Stimulated activated effector memory CD8-positive, alpha-beta T cell treated with anti-CD3 and anti-CD28 coated beads, Interleukin-12 subunit alpha, Interleukin-12 subunit beta, amount 100 ng/mL, for 72 hours (primary cell): ENCODE results near the gene SDR42E2.
"Not testable (repeated sequence)": the region's sequence is repeated elsewhere in the genome, so short reads cannot be mapped to it uniquely, and the experiment has no call there.

Experiments
- ATAC-seq: fragments of 150-1000 bp; cut with Tn5 transposase; 2 replicates; pipeline ENCODE4 v1.10.0; 2021
- DNase-seq, 2 donors: peaks; one replicate each; pipeline ENCODE4 v3.0.0; 2021 to 2022; ENCODE audit warnings: low spot score in 2 of 2
- H3K27ac Mint-ChIP-seq: one replicate; pipeline ENCODE4 v1.8.0; 2022; ENCODE audit warnings: mild to moderate bottlenecking, mixed read lengths
- H3K36me3 Mint-ChIP-seq: one replicate; pipeline ENCODE4 v1.8.0; 2022; ENCODE audit warnings: mild to moderate bottlenecking, mixed read lengths
- H3K4me1 Mint-ChIP-seq: one replicate; pipeline ENCODE4 v1.8.0; 2022; ENCODE audit warnings: mixed read lengths
- H3K4me3 Mint-ChIP-seq: one replicate; pipeline ENCODE4 v1.8.0; 2022; ENCODE audit warnings: mild to moderate bottlenecking, mixed read lengths
- H3K9me3 Mint-ChIP-seq: one replicate; pipeline ENCODE4 v1.8.0; 2022; ENCODE audit warnings: mixed read lengths

Gene SDR42E2

DNA sequence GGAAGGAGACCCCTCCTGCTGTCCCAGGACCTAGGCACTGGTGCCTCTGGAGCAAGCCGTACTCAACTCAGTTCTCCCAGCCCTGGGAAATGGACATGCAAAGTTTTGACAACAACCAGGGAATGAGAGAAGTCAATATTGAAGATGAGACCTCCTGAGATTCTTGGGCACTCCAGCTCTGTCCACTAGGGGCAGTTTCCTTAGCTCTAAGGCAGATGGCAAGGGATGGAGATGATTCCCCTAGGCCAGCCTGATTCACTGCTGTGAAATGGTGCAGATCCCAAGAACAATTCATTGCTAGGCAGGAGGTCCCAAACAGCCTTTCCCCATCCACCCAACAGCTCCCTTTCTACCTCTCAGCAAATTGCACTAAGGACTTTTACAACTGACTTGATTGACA is 20.5 kb upstream of the SDR42E2 start:
- ATAC-seq, result no peak
- Mint-ChIP-seq H3K4me3 (no peak overlapping the region), H3K36me3 (no peaks in the 10 kb centered on the region), H3K27ac (no peak overlapping the region), H3K9me3 (no peaks in the 10 kb centered on the region), H3K4me1 (no peaks in the 10 kb centered on the region)
- DNase-seq, result no peak

DNA sequence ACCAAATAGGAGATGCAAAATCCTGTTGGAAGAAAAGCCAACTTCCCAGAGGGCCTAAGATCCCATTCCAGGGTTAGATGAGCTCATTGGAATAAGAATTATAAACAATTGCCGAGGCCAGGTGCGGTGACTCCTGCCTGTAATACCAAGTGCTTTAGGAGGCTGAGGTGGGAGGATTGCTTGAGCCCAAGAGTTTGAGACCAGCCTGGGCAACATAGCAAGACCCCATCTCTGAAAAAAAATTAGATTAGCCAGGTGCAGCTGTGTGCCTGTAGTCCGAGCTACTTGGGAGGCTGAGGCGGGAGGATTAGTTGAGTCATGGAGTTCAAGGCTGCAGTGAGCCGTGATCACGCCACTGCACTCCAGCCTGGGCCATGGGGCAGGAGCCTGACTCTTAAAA is 17.8 kb upstream of the SDR42E2 start:
- Mint-ChIP-seq H3K4me1 (no peaks in the 10 kb centered on the region), H3K4me3 (no peak overlapping the region), H3K9me3 (no peaks in the 10 kb centered on the region), H3K36me3 (no peaks in the 10 kb centered on the region), H3K27ac (no peak overlapping the region)
- no peak for ATAC-seq
- DNase-seq, result no peak

DNA sequence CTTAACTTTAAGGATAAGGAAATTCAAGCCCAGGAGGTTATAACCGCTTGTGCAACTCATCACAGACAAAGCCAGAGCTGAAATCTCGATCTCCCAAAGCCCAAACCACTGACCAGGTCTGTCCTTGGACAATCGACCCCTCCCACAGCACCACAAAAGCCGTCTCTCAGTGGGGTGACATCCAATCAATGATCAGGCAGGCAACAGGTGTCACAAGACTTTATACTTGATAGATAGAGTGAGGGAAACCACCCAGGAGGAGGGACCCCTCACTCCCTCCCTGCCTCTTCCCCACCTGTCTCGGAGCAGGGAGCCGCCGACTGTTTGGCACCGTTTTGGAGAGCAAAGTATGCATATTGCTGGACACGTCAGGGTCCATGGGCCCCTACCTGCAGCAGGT is 14.5 kb upstream of the SDR42E2 start:
- no peak for DNase-seq
- ATAC-seq, result no peak
- Mint-ChIP-seq H3K4me3 (no peak overlapping the region), H3K9me3 (no peaks in the 10 kb centered on the region), H3K4me1 (no peaks in the 10 kb centered on the region), H3K36me3 (no peaks in the 10 kb centered on the region), H3K27ac (no peak overlapping the region)

DNA sequence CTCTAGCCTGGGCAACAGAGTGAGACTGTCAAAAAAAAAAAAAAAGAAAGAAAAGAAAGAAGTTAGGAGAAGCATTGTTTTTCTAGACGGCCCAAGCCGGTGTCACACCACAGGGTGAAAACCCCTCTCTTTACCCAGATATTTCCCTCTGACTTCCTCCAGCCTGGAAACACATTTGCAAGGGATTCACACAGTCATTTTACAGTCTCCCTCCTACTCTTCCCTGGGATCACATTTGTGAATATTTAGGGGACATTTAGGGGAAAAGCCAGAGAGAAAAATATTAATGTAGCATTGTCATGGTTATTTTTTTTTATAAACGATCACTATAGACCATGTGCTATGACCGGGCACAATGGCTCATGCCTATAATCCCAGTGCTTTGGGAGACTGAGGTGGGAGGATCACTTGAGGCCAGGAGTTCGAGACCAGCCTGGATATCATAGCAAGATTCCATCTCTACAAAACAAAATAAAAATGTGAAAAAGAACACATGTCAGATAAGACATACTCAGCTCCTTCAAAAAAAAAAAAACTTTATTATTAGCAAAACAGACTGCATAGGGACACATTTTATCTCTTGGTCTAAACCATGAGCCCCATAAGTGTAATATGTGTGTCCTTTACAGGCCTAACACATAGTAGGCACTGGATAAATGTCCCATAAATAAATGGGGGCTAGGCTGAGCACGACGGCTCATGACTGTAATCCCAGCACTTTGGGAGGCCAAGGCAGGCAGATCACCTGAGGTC is 10.9 kb upstream of the SDR42E2 start:
- Mint-ChIP-seq H3K9me3 (no peaks in the 10 kb centered on the region), H3K36me3 (no peaks in the 10 kb centered on the region), H3K27ac (no peak overlapping the region), H3K4me1 (no peaks in the 10 kb centered on the region), H3K4me3 (no peak overlapping the region)
- DNase-seq, result no peak
- no peak for ATAC-seq

DNA sequence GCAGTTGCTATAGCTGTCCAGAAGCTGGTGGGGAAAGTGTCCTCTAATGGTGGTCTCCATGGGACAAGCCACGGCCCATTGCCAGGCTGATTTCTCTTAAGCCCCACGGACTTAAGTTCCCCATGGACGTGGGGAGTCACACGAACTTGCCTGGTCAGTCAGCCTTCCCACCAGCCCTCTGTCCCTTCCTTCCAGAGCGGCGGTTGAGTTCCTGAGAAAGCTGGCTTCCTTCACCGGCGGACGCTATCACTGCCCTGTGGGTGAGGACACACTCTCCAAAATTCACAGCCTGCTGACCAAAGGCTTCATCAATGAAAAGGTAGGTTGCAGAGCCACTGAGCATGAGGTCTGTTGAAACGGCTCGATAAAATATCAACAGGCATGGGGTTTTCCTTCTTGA is 10.0 kb upstream of the SDR42E2 start:
- no peaks in the 10 kb centered on the region for H3K9me3 Mint-ChIP-seq
- no peaks in the 10 kb centered on the region for H3K4me1 Mint-ChIP-seq
- ATAC-seq, result no peak
- H3K4me3 Mint-ChIP-seq, result no peak overlapping the region
- H3K27ac Mint-ChIP-seq, result no peak overlapping the region
- H3K36me3 Mint-ChIP-seq, result no peaks in the 10 kb centered on the region
- no peak for DNase-seq

DNA sequence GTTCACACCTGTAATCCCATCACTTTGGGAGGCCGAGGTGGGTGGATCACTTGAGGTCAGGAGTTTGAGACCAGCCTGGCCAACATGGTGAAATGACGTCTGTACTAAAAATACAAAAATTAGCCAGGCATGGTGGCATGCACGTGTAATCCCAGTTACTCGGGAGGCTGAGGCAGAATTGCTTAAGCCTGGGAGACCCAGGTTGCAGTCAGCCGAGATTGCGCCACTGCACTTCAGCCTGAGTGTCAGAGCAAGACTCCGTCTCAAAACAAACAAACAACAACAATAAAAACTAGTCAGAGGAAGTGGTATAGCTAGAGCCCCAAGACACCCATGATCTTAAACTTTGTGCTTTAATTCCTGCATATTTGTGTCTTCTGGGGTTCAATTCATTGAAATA is 9.2 kb upstream of the SDR42E2 start:
- DNase-seq, result not testable (repeated sequence)

DNA sequence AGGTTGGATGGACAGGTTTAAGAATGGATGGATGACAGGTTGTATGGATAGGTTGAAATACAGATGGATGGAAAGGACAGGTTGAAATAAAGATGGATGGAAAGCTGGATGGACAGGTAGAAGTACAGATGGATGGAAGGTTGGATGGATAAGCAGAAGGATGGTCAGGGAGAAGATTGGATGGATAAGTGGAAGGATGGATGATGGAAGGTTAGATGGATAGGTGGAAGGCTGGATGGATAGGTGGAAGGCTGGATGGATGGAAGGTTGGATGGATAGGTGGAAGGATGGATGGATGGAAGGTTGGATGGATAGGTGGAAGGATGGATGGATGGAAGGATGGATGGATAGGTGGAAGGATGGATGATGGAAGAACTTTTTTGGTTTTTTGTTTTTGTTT is 905 bp upstream of the SDR42E2 start:
- Mint-ChIP-seq H3K36me3 (no peaks in the 10 kb centered on the region), H3K27ac (no peak overlapping the region), H3K9me3 (no peaks in the 10 kb centered on the region), H3K4me3 (no peak overlapping the region), H3K4me1 (peaks cover 7% of the 10 kb centered on the region)
- DNase-seq, result no peak
- ATAC-seq, result no peak

More for the DNA sequence above, 9.2 kb upstream of the SDR42E2 start:
- not testable (repeated sequence) for H3K9me3 Mint-ChIP-seq, H3K36me3 Mint-ChIP-seq, H3K4me3 Mint-ChIP-seq, ATAC-seq, H3K27ac Mint-ChIP-seq, H3K4me1 Mint-ChIP-seq

DNA sequence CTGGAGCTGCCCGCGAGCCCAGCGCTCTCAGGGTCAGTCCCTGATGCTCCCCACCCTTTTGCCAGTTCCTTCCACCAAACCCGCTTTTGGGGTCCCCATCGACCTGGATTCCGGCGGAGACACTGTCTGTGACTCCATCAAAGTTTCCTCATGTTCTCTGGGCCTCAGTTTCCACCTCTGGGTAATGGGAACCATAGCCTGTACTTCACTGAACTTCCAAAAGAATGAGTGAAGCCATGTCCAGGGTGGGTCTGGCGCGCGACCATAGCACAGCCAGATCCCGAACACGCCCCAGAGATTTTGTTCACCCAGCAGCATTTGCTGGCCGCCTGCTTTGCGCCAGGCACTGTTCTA is 327 bp downstream of the SDR42E2 start:
- H3K4me1 Mint-ChIP-seq, result peaks cover 7% of the 10 kb centered on the region
- H3K9me3 Mint-ChIP-seq, result no peaks in the 10 kb centered on the region
- no peak for DNase-seq
- H3K36me3 Mint-ChIP-seq, result no peaks in the 10 kb centered on the region
- H3K4me3 Mint-ChIP-seq, result peak overlapping the region; percentile 32
- no peak overlapping the region for H3K27ac Mint-ChIP-seq
- no peak for ATAC-seq

DNA sequence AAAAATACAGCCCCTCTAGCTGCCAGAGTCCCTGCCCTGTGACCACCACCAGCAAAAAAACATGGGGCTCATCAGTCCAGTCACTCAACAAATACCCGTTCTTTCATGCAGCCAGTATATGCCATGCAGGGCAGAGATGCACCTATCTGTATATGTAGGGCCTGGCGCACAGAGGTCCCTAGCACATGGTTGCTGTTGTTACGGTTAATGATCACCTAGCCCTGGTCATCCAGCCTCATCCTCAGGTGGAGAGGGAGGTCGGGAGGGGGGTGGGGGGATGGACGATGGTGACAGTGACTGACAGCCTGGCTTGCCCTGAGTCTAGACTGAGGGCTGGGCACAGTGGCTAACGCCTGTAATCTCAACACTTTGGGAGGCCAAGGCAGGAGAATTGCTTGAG is 1.5 kb downstream of the SDR42E2 start:
- Mint-ChIP-seq H3K27ac (no peak overlapping the region), H3K4me1 (peaks cover 7% of the 10 kb centered on the region), H3K4me3 (no peak overlapping the region), H3K9me3 (no peaks in the 10 kb centered on the region), H3K36me3 (no peaks in the 10 kb centered on the region)
- ATAC-seq (no peak), DNase-seq (no peak)

DNA sequence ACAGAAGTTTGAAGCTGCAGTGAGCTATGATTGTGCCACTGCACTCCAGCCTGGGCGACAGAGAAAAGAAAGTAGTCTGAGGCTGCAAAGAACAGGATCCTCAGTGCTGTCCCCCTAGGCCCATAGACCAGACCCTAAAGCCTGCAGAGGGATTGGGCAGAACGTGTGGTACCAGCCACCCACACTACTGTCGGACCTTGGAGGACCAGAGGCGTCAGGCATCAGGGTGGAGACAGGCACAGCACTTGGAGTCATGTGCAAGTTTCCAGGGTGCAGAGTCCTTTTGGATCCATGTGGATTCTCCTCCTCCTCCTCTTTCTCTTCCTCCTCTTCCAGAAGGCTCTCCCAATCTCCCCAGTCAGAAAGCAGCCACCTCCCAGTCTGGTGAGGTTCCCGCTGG is 2.2 kb downstream of the SDR42E2 start:
- Mint-ChIP-seq H3K9me3 (no peaks in the 10 kb centered on the region), H3K4me1 (peaks cover 7% of the 10 kb centered on the region), H3K27ac (no peak overlapping the region), H3K4me3 (no peak overlapping the region), H3K36me3 (no peaks in the 10 kb centered on the region)
- DNase-seq (no peak), ATAC-seq (no peak)

DNA sequence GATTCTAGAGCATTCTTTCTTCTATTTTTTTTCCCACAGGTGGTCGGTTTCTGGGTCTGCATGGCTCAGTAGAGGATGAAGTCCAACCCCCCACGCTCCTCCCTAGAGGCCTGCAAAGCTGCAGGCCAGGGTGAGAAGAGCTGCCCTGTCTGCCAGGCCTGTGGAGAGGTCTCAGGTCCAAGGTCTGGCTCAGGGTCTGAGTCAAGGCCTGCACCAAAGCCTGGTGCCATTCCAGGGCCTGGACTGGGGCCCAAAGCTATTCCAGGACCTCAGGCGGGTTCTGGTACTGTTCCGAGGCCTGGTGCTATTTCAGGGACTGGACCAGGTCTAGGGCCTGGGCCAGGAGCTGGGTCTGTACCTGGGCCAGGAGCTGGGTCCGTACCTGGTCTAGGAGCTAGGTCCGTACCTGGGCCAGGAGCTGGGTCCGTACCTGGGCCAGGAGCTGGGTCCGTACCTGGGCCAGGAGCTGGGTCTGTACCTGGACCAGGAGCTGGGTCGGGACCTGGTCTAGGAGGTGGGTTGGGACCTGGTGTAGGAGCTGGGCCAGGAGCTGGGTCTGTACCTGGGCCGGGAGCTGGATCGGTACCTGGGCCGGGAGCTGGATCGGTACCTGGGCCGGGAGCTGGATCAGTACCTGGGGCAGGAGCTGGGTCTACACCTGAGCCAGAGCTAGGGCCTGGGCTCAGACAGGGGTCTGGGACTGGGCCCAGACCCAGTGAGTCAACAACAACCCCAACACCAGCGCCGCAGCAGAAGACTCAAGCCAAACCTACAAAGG is 3.4 kb downstream of the SDR42E2 start:
- H3K9me3 Mint-ChIP-seq, result no peaks in the 10 kb centered on the region
- H3K4me3 Mint-ChIP-seq, result no peak overlapping the region
- H3K27ac Mint-ChIP-seq, result no peak overlapping the region
- no peak for ATAC-seq
- H3K36me3 Mint-ChIP-seq, result no peaks in the 10 kb centered on the region
- DNase-seq, result no peak
- peaks cover 7% of the 10 kb centered on the region for H3K4me1 Mint-ChIP-seq

DNA sequence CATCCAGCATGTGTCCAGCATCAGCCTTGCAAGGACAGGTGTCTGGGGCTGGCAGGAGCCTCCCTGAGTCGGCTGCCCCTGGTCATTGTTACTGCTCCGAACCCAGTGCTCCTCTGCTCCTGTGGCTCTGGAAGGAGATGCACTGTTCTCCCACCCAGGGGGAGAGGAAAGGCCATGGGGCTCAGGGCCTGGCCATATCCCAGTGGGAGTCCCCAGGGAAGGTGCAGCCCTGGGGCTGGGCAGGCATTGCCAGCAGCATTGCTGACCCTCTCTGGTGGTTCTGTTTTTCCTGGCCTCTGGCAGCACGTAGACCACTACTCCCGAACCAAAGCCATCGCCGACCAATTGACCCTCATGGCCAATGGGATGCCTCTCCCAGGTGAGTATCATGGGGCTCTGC is 9.6 kb downstream of the SDR42E2 start:
- H3K9me3 Mint-ChIP-seq, result no peaks in the 10 kb centered on the region
- no peaks in the 10 kb centered on the region for H3K36me3 Mint-ChIP-seq
- DNase-seq (no peak), ATAC-seq (no peak)
- H3K4me3 Mint-ChIP-seq, result no peak overlapping the region
- no peaks in the 10 kb centered on the region for H3K4me1 Mint-ChIP-seq
- no peak overlapping the region for H3K27ac Mint-ChIP-seq

DNA sequence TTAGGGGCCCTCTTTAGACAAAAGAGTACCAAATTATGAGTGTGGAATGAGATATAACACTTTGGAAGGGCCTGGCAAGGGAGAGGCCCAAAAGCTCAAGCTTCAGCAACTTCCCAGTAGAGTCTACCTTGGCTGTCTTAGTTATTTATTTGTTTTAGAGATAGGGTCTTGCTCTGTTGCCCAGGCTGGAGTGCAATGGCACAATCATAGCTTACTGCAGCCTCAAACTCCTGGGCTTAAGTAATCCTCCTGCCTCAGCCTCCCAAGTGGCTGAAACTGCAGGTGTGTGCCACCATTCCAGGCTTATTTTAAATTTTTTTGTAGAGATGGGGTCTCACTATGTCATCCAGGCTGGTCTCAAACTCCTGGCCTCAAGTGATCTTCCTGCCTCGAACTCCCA is 10.3 kb downstream of the SDR42E2 start:
- not testable (repeated sequence) for H3K36me3 Mint-ChIP-seq, ATAC-seq, DNase-seq, H3K4me1 Mint-ChIP-seq, H3K4me3 Mint-ChIP-seq, H3K9me3 Mint-ChIP-seq, H3K27ac Mint-ChIP-seq

DNA sequence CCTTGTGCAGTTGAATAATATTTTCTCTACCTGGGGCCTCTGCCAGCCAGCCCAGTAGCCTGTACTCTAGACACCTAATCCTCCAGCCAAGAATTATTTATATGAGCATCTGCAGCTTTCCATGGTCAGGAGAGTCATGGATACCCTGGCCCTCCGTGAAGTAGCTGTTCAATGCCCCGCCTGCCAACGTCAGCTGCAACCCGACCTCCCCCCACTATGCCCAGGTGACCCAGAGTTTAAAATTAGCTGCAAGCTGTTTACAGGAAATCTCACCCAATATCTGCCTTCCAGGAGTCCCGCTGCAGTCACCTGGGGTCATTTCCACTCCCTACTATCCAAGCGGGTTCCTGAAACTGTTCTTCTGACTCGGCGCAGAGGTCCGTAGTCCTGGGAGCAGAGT is 12.3 kb downstream of the SDR42E2 start:
- Mint-ChIP-seq H3K4me1 (no peaks in the 10 kb centered on the region), H3K36me3 (no peaks in the 10 kb centered on the region), H3K4me3 (no peak overlapping the region), H3K9me3 (no peaks in the 10 kb centered on the region), H3K27ac (no peak overlapping the region)
- no peak for ATAC-seq
- no peak for DNase-seq

DNA sequence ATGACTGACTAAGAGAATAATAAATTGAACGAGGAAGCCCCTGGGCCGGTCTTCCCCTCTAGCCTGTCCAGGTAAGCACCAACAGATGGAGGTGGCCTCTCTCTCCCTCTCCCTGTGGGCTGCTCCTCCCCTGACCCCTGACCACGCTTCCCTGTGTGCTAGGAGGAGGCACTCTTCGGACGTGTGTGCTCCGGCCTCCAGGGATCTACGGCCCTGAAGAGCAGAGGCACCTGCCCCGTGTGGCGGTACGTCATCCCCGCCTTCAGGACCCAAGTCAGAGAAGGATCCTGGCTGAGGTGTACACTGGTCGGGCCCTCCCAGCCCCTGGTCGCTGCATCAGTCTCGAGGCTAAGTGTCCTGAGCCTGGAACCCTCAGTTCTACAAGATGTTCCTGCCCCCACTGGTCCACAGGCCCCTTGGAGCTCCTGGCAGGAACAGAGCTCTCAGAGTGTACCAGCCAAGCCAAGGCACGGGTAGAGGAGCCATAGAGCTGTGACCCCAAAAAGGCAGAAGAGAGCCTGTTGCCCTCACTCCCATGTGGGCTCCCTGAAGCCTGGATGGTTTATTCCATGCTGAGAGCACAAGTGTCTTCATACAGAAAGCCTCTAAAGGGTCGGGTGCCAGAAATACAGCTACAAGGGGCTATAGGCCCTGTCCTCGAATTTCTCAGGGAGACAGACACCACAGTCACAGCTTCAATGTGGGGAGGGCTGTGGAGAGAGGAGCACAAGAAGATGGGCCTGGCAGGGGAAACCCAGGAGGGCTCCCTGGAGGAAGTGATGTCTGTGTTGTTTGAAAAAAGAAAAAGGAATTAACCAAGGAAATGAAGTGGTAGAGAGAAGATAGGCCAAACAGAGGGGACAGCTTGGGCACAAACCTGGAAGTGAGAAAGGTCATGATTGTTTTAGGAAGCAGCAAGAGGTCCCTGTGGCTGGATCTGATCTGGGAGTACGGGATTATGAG is 15.9 kb downstream of the SDR42E2 start:
- no peaks in the 10 kb centered on the region for H3K9me3 Mint-ChIP-seq
- H3K4me1 Mint-ChIP-seq, result no peaks in the 10 kb centered on the region
- no peak overlapping the region for H3K27ac Mint-ChIP-seq
- DNase-seq (no peak), ATAC-seq (peak; percentile 8)
- no peaks in the 10 kb centered on the region for H3K36me3 Mint-ChIP-seq
- no peak overlapping the region for H3K4me3 Mint-ChIP-seq
